NCI-H146 treated with DMSO at 0.1 percent for 48 hours (cell line): Measurements from ENCODE around the gene SLC6A8.
"Not testable (repeated sequence)": the region's sequence is repeated elsewhere in the genome, so short reads cannot be mapped to it uniquely, and the experiment has no call there.

Experiments
- DNase-seq: peaks from one replicate; lab custom pipeline; 2025; ENCODE audit not compliant: unreplicated experiment; lab: John Stamatoyannopoulos, UW

The SLC6A8 gene

DNA sequence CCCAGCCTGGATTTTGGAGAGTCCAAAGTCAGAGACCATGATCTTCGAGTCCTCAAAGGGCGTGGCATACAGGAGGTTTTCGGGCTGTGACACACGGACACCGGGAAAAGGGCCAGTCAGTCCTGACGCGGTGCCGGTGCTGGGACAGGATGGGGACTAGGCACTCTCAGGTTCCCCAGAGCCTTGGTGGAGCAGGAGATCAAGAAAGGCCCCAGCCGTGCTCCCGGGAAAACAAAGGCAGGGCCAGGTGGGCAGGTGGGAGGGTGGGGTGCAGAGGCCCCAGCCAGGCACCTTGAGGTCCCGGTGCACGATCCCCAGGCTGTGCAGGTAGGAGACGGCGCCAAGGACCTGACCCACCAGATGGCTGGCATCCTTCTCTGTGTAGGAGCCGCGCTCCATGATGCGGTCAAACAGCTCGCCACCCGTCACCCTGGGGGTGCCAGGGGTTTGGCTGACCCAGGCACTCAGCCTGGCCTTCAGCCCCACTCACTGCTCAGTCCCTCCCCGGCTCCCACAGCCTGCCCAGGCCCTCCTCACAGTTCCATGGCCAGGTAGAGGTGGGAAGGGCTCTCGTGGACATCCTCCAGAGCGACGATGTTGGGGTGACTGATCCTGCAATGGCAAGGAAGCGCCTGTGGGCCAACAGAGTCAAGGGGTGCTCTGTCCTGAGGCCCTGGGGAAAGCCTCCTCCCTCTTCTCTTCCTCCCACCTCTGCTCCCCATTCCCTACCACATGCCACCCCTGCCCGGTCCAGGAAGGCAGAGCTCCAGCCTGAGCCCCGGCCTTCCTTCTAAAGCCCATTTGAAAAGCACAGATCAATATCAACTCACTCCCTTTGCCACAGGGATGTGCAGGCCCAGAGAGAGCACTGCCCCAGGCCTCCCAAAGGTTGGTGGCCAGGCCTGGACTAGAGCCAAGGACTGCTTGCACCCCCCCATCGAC is 15.9 kb upstream of the SLC6A8 start:
- DNase-seq = no peak

DNA sequence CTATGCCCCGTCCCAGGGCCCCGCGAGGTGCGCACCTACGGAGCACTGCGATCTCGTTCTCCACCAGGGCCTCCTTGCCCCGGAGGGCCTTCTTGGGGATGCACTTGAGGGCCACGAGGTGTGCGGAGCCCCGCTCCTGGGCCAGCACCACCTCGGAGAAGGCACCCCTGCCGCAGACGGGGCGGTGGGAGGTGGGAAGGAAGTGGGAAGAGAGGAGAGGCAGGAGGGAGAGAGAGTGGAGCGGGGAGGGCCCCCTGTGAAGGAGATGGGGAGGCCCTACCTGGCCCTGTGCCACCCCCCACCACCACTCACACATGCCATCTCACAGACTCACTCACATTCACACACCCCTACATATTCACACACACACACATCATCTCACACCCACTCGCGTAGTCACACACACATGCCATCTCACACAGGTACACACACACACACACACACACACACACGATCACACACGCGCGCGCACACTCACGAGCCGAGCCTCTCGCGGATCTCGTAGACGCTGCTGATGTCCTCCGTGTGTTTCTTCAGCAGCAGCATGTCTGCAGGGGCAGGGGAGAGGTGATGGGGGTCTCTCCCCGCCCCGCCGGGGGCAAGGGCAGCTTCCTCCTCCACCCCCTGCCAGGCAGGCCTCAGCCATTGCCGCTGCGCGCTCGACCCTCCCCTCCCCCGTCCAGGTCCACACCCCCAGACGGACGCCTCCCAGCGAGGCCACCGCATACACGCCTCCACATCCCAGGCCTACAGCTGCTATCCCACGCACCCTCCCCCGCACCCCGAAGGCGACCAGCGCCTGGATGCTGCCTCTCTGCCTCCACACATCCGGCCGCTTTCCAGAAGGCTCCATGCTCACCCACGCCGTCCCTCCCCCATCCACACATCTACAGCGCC is 14.9 kb upstream of the SLC6A8 start:
- no peak for DNase-seq

DNA sequence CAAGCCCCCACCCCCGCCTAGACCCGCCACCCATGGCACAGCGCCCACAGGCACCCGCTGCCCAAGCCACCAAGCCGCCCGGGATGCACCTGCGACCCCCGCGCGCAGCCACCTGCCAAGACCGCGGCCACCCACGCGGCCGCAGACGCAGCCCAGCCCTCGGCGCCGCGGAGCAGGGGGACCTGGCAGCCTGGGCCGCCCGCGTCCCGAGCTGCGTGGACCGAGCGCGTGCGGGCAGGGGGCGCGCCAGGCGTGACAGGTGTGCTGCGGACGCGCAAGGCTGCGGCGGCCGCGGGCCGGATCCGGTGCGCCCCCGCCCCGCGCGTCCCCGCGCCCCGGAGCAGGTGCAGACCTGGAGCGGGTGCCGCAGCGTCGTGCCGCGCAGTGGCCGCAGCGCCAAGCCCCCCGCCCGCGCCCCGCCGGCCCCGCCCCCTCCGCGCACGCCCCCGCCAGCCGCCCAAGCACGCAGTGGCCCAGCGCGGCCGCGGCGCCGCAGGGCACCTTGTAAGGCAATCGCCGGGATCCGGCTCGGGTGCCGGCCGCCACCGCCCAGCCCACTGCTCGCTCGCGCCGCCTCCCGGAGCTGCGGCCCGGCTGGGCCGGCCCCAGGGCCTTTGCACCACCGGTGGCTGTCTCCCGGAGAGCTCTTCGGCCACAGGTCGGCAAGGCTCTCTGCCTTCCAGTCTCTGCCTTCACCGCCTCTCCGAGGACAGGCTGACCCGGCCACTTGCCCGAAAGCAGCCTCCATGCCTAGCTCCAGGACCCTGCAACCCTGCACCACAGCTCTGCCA is 14.1 kb upstream of the SLC6A8 start, which contains the start of gene PNCK:
TSS of gene PNCK (minus strand) at position 386 of the 791 bp plus-strand sequence. CDS start 737 bp downstream, outside the sequence.
- no peak for DNase-seq

DNA sequence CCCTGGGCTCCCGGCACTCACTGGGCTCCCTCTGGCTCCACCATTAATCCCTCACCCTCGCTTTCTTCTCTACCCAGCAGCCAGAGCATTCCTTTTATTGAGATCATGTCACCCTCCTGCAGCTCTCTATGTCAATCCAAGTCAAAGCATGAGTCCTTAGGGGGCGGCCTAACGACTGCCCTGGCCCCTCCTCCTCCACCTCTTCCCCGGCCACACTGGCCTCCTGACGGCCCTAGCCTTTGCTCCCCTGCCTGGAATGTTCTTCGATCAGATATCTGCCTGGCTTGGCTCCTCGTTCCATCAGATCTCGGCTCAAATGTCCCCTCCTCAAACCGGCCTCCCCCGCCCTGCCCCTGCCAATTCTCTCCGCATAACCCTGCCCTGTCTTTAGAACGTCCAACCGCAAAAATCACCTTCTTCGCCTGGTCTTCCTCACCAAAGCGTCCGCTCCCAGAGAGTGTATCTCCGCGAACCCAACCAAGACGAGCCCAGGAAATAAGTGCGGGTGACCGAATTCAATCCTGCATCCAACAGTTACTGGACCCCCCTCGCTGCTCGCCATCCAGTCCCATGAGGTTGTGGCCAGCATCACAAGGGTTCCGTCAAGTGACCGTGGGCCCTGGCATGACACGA is 13.4 kb upstream of the SLC6A8 start:
- DNase-seq = no peak

DNA sequence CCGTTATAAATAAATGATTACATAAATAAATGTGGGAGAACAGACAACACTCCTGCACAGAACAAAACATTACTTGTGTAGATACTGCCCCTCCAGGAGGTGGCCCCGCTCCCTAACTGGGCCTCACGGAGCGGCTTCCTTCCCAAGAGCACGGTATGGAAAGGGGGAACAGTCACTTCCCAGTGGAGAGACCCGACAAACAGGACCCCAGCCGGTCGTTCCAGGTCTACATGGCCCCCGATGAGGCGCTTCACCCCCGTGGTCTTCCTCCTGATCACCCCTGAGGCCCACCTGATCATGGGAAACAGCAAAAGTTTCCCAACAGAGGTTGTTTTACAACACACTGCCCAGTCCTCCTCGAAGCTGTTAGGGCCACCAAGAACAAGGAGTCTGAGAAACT is 6.6 kb upstream of the SLC6A8 start:
- no peak for DNase-seq

DNA sequence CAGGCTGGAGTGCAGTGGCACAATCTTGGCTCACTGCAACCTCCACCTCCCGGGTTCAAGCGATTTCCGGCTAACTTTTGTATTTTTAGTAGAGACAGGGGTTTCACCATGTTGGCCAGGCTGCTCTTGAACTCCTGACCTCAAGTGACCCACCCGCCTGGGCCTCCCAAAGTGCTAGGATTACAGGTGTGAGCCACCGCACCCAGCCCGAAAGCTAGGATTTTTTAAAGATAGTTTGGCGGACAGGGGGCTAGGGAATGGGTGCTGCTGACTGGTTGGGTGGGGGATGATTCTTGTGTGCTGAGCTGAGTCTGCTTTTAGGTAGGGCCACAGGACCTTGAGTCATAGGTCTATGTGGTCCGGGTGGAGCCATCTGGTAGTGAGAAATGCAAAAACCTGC is 4.2 kb upstream of the SLC6A8 start:
- DNase-seq = not testable (repeated sequence)

DNA sequence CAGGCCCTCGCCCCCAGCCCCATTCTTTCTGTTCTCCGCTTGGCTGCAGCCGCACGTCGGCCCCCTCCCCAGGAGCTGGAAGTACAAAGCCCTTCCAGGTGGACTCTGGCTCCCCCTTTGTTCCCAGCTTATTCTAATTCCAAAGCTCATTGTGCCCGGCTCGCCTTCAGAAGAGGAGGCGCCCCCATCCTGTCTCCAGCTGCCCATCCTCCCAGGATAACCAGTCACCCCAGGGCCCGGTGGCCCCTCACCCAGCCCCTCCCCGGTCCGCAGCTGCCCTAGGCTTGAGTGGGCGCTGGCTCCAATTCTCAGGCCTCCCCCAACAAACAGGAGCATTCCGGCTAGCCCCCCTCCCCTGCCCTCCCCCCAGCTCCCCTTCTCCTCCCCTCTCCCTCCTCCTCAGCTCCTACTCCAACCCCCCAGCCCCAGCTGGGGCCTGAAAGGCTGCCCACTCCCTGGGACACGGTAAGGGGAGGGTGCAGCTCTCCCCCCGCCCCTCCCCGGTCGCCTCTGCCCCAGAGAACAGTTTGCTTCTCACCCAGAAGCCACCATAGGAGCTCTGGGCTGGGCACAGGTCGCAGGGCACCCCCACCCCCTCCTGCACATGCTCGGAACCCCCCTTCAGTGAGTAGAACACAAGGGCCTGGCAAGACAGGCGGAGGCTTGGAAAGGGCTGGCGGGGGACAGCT is 3.1 kb upstream of the SLC6A8 start:
- no peak for DNase-seq

DNA sequence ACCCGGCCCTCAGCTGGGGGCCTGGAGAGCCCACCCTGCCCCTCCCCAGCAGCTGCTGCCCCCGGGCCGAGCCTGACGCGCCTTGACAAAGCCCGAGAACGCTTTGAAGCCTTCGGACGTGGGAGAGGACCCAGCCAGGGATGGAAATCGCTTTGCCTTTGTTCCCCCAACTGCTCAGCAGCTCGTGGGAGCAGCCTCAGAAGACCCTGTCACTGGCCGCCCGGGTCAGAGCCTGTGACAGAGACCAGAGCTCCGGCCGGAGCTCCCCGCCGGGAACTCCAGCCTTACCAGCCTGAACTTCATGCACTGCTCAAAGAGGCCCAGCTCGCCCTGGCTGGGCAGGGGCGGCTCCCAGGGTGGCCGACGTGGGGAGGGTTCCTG is 2.6 kb upstream of the SLC6A8 start:
- DNase-seq = no peak

DNA sequence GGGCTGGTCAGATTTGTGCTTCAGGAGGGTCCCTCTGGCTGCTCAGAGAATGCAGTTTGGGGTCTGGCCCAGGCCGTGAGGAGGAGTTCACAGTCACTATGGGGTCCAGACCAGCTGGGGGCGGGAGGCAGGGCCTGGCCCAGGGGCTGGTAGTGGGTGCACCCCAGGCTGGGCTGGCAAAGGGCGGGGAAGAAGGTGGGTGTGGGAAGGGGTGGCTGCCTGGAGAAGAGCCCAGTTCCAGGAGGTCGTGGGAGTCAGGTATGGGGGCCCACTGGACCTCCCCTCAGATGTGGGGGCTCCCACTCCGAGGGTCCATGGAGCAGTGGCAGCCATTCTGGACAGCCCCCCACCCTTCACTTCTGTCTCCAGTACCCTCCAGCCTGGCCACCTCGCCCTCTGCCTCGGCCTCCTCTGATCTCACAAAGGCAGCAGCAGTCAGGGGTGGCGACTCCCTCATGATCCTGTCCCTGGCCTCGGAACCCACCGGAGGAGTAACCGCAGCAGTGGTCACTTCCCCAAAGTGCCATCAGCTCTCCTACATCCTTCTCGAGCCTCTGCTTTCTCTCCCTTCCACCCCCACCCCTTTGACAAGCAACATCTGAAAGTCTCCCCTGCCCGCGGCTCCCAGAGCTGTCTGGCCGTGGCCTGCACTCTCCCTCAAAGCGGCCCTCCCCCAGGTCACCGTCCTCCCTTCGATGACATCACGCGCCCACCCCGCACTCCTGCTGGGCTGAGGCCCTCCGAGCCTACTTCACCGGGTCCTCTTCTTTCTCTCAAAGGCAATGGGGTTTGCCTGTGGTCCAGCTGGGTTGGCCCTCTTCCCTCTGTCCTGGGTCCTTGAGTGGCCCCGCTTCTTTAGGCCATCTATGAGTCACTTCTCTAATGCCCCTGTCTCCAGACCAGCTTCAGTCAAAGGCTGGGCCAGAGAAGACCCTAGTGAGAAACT is 1.7 kb upstream of the SLC6A8 start:
- no peak for DNase-seq

DNA sequence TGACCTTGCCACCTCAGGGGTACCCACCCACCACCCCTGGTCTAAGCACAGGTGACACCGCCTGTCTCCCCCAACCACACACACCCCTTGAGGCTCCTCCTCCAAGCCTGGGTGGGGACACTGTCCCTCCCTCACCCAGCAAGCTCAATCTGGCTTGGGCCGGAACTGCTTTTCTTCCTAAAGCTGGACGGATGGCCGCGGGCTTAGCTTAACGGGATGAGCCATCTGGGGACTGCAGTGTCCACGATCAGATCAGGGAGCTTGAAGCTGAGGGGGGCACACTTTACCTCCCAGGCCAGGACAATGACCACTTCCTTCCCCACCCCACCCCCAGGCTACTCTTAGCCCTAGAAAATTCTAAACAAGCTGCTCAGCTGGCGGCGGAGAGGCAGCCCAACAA is 1.0 kb upstream of the SLC6A8 start:
- DNase-seq = no peak

DNA sequence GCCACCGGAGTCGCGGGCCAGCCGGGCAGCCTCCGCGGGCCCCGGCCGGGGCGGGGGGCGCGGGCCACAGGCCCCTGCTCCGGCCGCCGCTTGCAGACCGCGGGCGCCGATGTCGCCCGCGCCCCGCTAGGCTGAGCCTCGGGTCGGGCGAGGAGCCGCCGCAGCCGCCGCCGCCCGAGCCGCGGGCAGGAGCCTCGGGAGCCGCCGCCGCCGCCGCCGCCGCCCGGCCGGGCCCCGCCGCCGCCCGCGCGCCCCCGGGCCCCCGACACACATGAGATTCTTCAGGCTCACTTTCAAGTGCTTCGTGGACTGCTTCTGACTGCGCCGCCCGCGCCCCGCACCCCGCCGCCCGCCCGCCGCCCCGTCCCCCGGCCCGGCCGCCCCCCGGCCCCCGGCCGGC is 345 bp downstream of the SLC6A8 start:
- no peak for DNase-seq

DNA sequence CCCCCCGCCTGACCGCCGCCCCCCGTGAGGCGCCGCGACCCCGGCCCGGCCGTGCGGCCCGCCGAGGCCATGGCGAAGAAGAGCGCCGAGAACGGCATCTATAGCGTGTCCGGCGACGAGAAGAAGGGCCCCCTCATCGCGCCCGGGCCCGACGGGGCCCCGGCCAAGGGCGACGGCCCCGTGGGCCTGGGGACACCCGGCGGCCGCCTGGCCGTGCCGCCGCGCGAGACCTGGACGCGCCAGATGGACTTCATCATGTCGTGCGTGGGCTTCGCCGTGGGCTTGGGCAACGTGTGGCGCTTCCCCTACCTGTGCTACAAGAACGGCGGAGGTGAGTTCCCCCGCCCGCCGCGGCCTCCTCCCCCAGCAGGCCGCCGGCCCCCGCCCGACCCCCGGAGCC is 780 bp downstream of the SLC6A8 start:
- no peak for DNase-seq

DNA sequence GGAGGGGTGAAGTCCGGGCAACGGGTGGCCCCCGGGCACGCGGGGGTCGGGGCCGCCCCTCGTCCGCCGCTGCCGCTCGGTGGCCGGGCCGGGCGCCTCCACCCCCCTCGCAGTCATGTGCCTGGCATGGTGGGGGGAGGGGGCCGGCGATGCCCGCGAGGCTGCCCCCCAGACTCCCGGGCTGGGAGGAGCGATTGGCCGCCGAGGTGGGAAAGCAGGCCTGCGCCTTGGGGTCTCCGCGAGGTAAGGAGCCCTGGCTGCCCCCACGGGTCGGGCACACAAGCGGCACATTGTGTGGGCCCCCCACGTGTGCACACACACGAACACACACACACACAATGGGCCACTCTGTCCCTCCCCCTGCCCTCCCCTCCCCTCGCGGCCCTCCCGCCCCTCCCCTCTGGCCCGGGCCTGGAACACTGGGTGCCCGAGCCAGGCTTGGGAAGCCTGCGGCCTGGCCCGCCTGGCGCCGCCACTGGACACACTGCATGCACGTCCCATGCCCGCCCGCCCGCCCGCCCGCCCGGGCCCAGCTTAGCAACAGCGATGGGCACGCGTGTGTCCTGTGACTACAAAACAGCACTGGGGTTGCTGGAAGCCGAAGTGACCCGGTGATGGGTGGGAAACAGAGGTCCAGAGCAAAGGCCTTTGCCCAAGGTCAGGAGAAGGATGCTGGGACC is 1.3 kb downstream of the SLC6A8 start:
- DNase-seq = no peak

DNA sequence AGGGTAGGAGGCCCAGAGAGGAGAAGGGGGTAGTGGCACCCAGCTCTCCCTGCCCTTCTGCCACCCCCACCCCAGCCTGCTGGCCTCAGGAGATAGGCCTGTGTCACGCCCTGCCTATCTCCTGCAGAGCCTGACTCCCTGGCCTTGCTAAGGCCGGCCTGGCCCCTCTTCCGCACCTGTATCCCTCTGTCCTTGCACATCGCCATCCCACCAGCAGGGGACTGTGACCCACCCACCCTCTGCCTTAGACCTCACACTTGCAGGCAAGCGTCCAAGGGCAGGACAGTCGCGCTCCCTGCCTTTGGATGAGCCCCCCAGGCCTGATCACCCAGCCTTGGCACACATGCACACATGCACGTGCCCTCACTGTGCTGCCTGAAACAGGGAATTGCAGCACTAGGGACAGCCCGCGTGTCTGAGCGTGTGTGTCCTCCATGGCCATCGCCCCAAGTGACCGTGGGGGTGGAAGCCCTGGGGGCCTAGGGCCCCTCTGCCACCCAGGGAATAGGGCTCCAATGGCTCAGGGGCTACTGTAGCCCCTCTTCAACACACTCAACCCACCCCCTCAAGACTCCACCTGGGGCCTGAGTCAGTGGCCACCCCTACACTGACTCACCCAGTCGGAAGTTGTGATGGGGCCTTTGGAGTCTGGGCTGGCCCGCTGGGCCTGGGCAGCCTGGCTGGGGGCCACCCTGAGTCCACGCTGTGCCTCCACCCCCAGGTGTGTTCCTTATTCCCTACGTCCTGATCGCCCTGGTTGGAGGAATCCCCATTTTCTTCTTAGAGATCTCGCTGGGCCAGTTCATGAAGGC is 2.1 kb downstream of the SLC6A8 start:
- DNase-seq = no peak

DNA sequence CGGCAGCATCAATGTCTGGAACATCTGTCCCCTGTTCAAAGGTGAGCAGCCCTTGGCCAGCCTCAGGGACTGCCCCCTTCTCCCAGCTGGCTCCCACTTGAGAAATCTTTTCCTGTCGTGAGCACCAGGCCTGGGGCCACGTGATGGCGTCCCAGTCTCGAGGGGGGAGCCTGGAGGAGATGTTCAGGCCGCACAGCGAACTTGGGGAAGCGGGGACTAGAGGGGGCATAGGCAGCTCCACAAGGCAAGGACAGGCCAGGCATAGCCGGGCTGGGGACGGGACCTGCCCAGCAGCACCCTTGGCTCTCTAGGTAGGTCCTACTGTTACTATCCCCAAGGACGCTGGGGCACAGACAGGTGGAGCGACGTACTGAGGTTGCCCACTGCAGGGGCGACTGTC is 2.7 kb downstream of the SLC6A8 start:
- DNase-seq = no peak

DNA sequence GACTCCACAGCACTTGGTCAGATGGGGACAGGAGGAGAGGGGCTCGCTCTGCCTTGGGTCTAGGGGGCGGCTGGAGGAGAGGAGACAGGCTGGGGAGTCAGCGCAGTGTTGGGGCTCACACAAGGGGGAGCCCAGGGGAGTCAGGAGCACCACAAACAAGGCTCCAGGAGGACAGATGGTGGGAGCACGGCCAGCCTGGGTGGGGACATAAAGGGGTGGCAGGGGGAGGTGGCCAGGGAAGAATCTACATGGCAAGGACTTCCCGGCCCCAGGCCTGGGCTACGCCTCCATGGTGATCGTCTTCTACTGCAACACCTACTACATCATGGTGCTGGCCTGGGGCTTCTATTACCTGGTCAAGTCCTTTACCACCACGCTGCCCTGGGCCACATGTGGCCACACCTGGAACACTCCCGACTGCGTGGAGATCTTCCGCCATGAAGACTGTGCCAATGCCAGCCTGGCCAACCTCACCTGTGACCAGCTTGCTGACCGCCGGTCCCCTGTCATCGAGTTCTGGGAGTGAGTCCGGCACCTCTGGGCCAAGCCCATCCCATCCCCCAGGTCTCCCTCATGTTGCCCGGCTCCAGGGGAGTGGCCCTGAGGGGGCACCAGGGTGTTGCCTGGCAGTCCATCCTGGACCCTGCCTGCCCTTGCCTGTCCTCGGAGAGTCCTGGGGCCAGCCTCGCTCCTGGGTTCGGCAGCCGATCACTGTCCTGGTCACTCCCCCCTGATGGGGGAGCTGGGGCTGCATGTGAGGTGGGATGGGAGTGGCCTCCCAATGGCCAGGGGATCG is 3.5 kb downstream of the SLC6A8 start:
- not testable (repeated sequence) for DNase-seq

DNA sequence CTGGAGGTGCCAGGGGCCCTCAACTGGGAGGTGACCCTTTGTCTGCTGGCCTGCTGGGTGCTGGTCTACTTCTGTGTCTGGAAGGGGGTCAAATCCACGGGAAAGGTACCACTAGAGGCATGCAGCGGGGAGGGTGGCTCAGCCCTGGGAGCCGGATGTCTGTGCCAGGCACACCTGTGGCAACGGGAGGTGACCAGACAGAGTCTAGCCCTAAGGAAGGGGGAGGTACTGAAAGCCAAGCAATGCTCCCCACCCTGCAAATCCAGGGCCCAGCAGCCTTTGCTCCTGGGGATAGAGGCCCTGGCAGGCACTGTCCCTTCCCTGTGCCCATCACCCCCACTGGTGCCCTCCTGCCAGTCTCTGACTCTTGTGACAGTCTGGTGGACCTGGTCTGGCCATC is 4.3 kb downstream of the SLC6A8 start:
- DNase-seq = no peak
